Memory B cell (primary cell): Measurements from ENCODE around the gene MALT1.
"Not testable (repeated sequence)": the region's sequence is repeated elsewhere in the genome, so short reads cannot be mapped to it uniquely, and the experiment has no call there.

Experiments
- ATAC-seq: fragments of 150-1000 bp; cut with Tn5 transposase; 2 replicates; pipeline ENCODE4 v1.10.0; 2021; ENCODE audit warnings: low read depth, mild to moderate bottlenecking, moderate library complexity
- DNase-seq, 2 donors: peaks; one replicate each; pipeline ENCODE4 v3.0.0; 2022; ENCODE audit warnings: low spot score in 2 of 2
- H3K27ac Mint-ChIP-seq: one replicate; pipeline ENCODE4 v1.8.0; 2022; ENCODE audit warnings: mild to moderate bottlenecking, moderate library complexity, mixed read lengths
- H3K27me3 Mint-ChIP-seq: one replicate; pipeline ENCODE4 v1.8.0; 2022; ENCODE audit warnings: mixed read lengths
- H3K36me3 Mint-ChIP-seq: one replicate; pipeline ENCODE4 v1.8.0; 2022; ENCODE audit warnings: mild to moderate bottlenecking, mixed read lengths
- H3K4me1 Mint-ChIP-seq: one replicate; pipeline ENCODE4 v1.8.0; 2022; ENCODE audit warnings: mixed read lengths
- H3K4me3 Mint-ChIP-seq: one replicate; pipeline ENCODE4 v1.8.0; 2022; ENCODE audit warnings: mild to moderate bottlenecking, moderate library complexity, mixed read lengths
- H3K9me3 Mint-ChIP-seq: one replicate; pipeline ENCODE4 v1.8.0; 2022; ENCODE audit warnings: mixed read lengths

Gene MALT1

DNA sequence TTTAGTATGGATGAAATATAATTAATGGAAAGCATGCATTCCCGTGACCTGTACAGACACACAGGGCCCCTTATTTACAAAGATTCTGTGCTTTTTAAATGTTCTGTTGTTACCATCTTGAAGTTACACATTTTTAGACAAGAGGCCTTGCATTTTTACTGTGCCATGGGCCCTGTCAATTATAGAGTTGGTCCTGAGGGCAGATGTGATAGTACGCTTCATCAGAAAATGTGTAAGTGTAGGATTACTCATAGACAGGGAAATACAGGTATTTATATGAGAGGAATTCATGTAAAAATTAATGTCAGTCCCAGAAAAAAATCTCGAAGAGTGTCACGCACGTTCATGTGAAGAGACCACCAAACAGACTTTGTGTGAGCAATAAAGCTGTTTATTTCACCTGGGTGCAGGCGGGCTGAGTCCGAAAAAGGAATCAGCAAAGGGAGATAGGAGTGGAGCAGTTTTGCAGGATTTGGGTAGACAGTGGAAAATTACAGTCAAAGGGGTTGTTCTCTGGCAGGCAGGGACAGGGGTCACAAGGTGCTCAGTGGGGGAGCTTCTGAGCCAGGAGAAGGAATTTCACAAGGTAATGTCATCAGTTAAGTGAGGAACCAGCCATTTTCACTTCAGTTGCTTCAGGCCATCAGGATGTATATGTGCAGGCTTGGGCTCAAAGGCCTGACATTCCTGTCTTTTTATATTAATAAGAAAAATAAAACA is 30.2 kb upstream of the MALT1 start:
- H3K36me3 Mint-ChIP-seq: no peaks in the 10 kb centered on the region
- no peak overlapping the region for H3K4me3 Mint-ChIP-seq
- no peaks in the 10 kb centered on the region for H3K9me3 Mint-ChIP-seq
- H3K4me1 Mint-ChIP-seq: peaks cover 21% of the 10 kb centered on the region
- DNase-seq: no peak
- H3K27me3 Mint-ChIP-seq: no peaks in the 10 kb centered on the region
- no peak for ATAC-seq
- H3K27ac Mint-ChIP-seq: no peak overlapping the region

DNA sequence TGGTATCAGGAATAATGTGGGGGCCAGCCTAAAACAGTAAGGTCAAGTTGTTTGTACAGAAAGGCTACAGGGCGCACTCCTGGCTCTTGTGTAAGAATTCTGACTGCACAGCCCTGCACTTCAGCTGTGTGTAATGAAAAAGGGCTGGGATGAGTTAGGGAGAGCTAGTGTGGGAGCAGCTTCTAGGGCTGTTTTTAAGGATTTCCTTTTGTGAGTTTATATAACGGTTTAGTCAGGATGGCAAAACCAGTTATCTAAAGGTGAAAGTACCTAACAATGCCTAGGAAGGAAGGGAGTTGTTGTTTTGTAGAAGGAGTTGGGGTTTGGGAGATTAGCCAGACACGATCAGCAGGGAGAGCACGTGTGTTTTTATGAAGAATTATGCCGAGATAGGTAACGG is 27.7 kb upstream of the MALT1 start:
- peaks cover 16% of the 10 kb centered on the region for H3K4me1 Mint-ChIP-seq
- H3K4me3 Mint-ChIP-seq, H3K27me3 Mint-ChIP-seq, DNase-seq, H3K36me3 Mint-ChIP-seq, H3K9me3 Mint-ChIP-seq, H3K27ac Mint-ChIP-seq, ATAC-seq: not testable (repeated sequence)

DNA sequence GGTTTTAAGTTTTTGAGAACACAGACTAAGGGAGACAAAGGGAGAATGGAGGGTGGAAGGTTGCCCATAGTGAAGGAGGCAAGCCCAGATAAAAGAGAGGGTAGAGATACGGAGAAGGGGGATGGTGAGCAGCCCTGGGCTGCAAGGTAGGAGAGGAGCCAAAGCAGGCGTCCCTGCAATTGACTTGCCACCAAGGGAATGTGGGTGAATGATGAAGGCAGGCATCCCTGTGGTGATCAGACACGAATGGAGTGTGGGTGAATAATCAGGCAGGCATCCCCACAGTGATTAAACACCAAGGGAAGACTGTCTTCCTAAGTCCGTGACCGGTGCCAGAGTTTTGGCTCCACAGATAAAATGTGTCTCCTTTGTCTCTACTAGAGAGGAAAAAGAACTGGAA is 25.9 kb upstream of the MALT1 start:
- DNase-seq (no peak), ATAC-seq (no peak)
- no peak overlapping the region for H3K4me3 Mint-ChIP-seq
- H3K9me3 Mint-ChIP-seq: peaks cover 4% of the 10 kb centered on the region
- H3K27me3 Mint-ChIP-seq: no peaks in the 10 kb centered on the region
- H3K4me1 Mint-ChIP-seq: peaks cover 15% of the 10 kb centered on the region
- peaks cover 3% of the 10 kb centered on the region for H3K36me3 Mint-ChIP-seq
- H3K27ac Mint-ChIP-seq: no peak overlapping the region

DNA sequence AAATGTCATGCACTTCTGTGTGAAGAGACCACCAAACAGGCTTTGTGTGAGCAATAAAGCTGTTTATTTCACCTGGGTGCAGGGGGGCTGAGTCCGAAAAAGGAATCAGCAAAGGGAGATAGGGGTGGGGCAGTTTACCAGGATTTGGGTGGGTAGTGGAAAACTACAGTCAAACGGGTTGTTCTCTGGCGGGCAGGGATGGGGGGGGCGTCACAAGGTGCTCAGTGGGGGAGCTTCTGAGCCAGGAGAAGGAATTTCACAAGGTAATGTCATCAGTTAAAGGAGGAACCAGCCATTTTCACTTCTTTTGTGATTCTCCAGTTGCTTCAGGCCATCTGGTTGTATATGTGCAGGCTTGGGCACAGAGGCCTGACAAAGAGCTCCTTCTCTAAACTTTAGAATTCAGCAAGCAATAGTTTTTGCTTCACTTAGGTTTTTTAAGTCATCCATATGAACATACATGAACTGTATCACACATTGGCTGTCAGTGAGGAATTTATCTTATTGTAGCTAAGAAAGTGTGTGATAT is 24.9 kb upstream of the MALT1 start:
- no peak for DNase-seq
- peaks cover 3% of the 10 kb centered on the region for H3K36me3 Mint-ChIP-seq
- peaks cover 4% of the 10 kb centered on the region for H3K9me3 Mint-ChIP-seq
- no peak overlapping the region for H3K4me3 Mint-ChIP-seq
- no peak overlapping the region for H3K27ac Mint-ChIP-seq
- peaks cover 20% of the 10 kb centered on the region for H3K4me1 Mint-ChIP-seq
- no peak for ATAC-seq
- H3K27me3 Mint-ChIP-seq: no peaks in the 10 kb centered on the region

DNA sequence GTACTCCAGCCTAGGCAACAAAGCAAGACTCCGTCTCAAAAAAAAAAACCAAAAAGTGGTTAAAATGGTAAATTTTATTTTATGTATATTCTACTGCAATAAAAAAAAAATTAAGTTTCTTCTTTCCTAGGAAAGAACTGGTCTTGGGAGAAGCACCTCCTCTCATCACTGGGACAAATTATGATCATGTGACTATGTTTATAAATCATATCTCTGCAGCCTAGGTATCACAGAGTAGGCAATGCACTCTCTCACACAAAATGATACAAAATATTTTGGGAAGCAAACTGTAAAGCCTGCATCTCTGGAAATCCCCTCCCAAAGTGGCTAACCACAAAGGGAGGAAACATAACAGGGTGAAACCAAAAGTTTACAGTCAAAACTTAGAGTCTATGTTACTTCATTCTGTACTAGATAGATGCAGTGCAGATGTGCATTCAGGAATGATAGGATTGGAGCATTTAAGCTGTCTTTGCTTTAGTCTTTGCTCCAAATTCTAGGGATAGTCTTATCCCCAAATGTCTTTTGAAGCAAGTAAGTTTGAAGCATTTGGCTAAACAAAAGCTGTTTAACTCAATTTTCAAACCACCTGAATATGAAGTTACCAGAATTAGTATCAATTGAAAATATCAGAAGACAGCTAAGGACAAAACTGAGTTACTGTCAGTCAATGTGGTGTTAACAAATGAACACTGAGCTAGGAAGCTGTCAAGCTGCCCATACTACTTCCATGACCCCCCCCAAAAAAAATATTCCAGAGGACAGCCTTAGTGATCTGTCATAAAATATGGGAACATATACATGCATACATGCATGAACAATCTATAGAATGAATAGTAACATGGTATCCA is 21.1 kb upstream of the MALT1 start:
- Mint-ChIP-seq H3K27me3 (no peaks in the 10 kb centered on the region), H3K4me1 (peaks cover 44% of the 10 kb centered on the region), H3K9me3 (peaks cover 13% of the 10 kb centered on the region), H3K36me3 (peaks cover 14% of the 10 kb centered on the region), H3K4me3 (peak overlapping the region; percentile 59), H3K27ac (peak overlapping the region; percentile 88)
- peak in 1 of 2 donors; percentile 57 for DNase-seq
- peak; percentile 96 for ATAC-seq

DNA sequence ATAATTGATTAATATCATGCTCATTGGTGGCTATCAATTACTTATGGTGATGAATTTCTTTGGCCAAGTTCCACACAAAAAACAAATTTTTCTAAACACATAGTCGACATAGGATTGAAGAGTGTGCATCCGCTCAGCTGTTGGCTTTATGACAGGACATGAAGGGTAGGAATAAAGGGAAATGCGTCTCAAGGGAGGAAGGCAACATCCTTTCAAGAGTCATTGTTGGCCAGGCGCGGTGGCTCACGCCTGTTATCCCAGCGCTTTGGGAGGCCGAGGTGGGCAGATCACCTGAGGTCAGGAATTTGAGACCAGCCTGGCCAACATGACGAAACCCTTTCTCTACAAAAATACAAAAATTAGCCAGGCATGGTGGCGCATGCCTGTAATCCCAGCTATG is 20.4 kb upstream of the MALT1 start:
- Mint-ChIP-seq H3K4me3 (peak overlapping the region; percentile 59), H3K9me3 (peaks cover 13% of the 10 kb centered on the region), H3K36me3 (peaks cover 14% of the 10 kb centered on the region), H3K4me1 (peaks cover 44% of the 10 kb centered on the region), H3K27ac (peak overlapping the region; percentile 88)
- not testable (repeated sequence) for H3K27me3 Mint-ChIP-seq, ATAC-seq, DNase-seq

DNA sequence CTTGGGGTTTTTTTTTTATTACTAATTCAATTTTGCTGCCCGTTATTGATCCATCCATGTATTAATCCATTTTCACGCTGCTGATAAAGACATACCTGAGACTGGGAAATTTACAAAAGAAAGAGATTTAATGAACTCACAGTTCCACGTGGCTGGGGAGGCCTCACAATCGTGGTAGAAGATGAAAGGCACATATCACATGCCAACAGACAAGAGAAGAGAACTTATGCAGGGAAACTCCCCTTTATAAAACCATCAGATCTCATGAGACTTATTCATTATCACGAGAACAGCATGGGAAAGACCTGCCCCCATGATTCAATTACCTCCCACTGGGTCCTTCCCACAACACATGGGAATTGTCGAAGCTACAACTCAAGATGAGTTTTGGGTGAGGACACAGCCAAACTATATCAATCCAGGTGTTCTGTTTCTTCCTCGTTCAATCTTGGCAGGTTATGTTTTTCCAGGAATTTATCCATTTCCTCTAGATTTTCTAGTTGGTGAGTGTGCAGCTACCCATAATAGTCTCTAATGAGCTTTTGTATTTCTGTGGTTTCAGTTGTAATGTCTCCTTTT is 18.0 kb upstream of the MALT1 start:
- ATAC-seq, H3K27me3 Mint-ChIP-seq, H3K4me3 Mint-ChIP-seq, DNase-seq: not testable (repeated sequence)
- peaks cover 13% of the 10 kb centered on the region for H3K9me3 Mint-ChIP-seq
- peaks cover 11% of the 10 kb centered on the region for H3K36me3 Mint-ChIP-seq
- H3K4me1 Mint-ChIP-seq: peaks cover 57% of the 10 kb centered on the region
- H3K27ac Mint-ChIP-seq: peak overlapping the region; percentile 73

DNA sequence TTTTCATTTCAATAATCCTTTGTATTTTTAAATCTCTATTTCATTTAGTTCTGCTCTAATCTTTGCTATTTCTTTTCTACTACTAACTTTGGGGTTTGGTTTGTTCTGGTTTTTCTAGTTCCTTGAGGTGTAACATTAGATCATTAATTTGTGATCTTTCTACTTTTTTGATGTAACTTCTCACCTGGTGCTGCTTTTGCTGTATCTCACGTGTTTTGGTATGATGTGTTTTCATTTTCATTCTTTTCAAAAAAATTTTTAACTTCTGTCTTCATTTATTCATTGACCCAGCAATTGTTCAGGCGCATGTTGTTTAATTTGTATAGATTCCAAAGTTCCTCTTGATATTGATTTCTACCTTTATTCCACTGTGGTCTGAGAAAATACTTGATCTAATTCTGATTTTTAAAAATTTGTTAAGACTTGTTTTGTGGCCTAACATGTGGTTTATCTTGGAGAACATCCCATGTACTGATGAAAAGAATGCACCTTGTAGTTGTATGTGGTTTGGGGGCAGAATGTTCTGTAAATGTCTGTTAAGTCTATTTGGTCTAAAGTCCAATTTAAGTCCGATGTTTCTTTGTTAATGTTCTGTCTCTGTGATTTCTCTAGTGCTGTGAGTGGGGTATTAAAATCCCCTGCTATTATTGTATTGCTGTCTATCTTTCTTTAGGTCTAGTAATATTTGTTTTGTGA is 17.3 kb upstream of the MALT1 start:
- Mint-ChIP-seq H3K27me3 (no peaks in the 10 kb centered on the region), H3K4me3 (no peak overlapping the region), H3K36me3 (peaks cover 11% of the 10 kb centered on the region), H3K27ac (peak overlapping the region; percentile 73), H3K4me1 (peaks cover 54% of the 10 kb centered on the region), H3K9me3 (peaks cover 11% of the 10 kb centered on the region)
- ATAC-seq: no peak
- no peak for DNase-seq

DNA sequence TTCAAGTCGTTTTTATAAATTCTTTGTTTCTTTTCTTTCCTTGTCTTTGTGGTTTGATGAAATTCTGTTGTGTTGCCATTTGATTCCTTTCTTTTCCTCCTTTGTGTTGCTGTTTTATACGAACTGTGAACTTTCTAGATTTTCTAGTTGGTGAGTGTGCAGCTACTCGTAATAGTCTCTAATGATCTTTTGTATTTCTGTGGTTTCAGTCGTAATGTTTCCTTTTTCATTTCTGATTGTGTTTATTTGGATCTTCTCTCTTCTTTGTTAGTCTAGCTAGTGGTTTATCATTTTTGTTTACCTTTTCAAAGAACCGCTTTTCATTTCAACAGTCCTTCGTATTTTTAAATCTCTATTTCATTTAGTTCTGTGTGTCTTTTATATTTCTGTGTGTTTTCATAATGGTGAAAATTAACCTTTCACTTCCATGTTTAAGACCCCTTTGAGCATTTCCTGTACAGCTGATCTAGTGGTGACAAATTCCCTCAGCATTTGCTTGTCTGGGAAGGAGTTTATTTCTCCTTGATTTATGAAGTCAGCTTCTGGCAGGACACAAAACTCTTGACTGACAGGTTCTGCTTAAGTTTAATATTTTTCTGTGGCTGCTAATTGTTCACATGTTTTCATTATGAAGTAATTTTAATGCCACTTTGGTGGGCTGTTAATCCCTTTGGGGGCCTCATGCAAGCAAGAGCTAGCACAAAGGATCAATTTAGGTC is 16.2 kb upstream of the MALT1 start:
- ATAC-seq (no peak), DNase-seq (no peak)
- peaks cover 52% of the 10 kb centered on the region for H3K4me1 Mint-ChIP-seq
- H3K27ac Mint-ChIP-seq: peak overlapping the region; percentile 6
- no peaks in the 10 kb centered on the region for H3K27me3 Mint-ChIP-seq
- peaks cover 12% of the 10 kb centered on the region for H3K36me3 Mint-ChIP-seq
- H3K4me3 Mint-ChIP-seq: no peak overlapping the region
- peaks cover 9% of the 10 kb centered on the region for H3K9me3 Mint-ChIP-seq

DNA sequence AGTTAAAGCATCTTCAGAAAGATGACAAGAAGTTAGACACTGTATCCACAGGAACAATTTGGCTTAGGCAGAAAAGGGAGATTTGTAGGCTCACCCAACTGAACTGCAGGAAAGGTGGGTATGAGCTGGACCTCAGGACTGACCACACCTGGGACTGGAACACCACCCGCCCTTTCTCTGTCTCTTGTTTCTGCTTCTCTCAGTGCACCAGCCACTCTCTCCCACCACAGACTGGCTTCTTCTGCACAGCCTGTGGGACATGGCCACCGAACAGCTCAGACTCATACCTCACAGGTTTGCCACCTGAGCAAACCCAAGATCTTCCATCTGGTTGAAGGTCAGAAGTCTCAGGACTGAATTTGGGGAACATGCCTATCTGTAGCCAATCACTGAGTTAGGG is 14.2 kb upstream of the MALT1 start:
- Mint-ChIP-seq H3K27ac (peak overlapping the region; percentile 92), H3K4me3 (peak overlapping the region; percentile 88)

DNA sequence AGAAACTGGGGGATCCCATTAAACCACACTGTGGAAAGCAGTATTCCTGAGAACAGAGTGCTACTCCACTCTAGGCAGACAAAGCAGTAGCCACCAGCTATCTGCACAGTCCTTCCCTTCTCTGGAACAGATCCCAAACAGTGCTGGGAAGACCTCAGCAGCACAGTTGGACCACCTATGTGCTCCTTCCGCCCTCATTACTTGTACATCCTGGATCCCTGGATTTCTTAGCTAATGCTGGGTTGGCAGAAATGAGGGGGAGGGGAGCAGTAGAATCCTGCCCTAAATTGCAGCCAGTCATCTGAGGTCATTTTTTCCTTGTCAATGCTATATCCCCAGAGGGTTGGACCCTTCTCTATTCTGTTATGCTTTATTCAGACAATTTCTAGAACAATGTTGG is 13.8 kb upstream of the MALT1 start:
- H3K27ac Mint-ChIP-seq: peak overlapping the region; percentile 92
- H3K27me3 Mint-ChIP-seq: no peaks in the 10 kb centered on the region
- ATAC-seq (no peak), DNase-seq (no peak)
- peaks cover 9% of the 10 kb centered on the region for H3K9me3 Mint-ChIP-seq
- H3K4me3 Mint-ChIP-seq: peak overlapping the region; percentile 88
- H3K4me1 Mint-ChIP-seq: peaks cover 59% of the 10 kb centered on the region
- H3K36me3 Mint-ChIP-seq: peaks cover 19% of the 10 kb centered on the region

More for the DNA sequence above, 14.2 kb upstream of the MALT1 start:
- no peak for DNase-seq
- H3K4me1 Mint-ChIP-seq: peaks cover 58% of the 10 kb centered on the region
- peaks cover 9% of the 10 kb centered on the region for H3K9me3 Mint-ChIP-seq
- no peaks in the 10 kb centered on the region for H3K27me3 Mint-ChIP-seq
- no peak for ATAC-seq
- H3K36me3 Mint-ChIP-seq: peaks cover 19% of the 10 kb centered on the region

DNA sequence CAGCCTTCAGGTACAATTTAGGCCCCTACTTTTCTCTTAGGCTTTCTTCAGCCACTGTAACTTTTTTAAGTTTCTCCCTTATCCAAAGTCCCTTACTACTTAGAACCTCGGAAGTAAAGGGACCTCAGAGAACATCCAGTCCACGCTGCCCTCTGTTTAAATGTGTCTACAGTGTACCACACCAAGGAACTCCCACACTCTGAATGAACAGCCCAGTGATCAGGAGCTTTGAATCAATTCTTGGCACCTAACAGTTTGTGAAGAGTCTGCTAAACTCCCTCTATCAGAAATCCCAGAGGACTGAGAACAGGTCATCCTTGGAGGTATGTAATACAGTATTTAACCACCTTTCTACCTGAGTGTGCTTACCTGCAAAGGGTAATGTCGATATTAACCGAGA is 11.6 kb upstream of the MALT1 start:
- DNase-seq: no peak
- Mint-ChIP-seq H3K36me3 (peaks cover 14% of the 10 kb centered on the region), H3K4me3 (peak overlapping the region; percentile 88), H3K27me3 (no peaks in the 10 kb centered on the region), H3K27ac (peak overlapping the region; percentile 92), H3K4me1 (peaks cover 56% of the 10 kb centered on the region), H3K9me3 (peaks cover 4% of the 10 kb centered on the region)
- no peak for ATAC-seq

DNA sequence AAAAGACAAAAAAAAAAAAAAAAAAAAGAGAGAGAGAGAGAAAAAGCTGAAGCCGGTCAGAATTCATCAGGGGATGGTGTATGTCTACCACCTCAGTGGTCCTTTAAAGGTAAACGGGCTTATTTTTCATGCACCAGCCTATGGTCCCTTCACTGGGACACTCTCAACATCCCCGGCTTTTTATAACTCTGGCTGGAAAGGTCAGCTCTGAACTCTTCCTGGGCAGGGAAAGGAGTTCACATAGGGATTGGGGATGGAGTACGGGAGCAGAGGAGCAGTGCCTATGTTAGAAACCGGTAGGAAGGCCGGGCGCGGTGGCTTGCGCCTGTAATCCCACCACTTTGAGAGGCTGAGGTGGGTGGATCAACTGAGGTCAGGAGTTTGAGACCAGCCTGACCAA is 10.3 kb upstream of the MALT1 start:
- H3K4me3 Mint-ChIP-seq: peak overlapping the region; percentile 88
- H3K27ac Mint-ChIP-seq: peak overlapping the region; percentile 92

More for the DNA sequence above, 10.3 kb upstream of the MALT1 start:
- Mint-ChIP-seq H3K36me3 (peaks cover 14% of the 10 kb centered on the region), H3K9me3 (no peaks in the 10 kb centered on the region), H3K27me3 (no peaks in the 10 kb centered on the region), H3K4me1 (peaks cover 59% of the 10 kb centered on the region)
- DNase-seq (no peak), ATAC-seq (no peak)
